H1 (cell line): ENCODE data around the gene HIVEP3. TPM values are rescaled to one million over a fixed set of nuclear protein-coding genes. Genes with fewer than 3 reads are reported as not detected.

Experiments used
- CTCF ChIA-PET: fragments of 300-600 bp; sonication (Branson Sonifier 250); formaldehyde crosslinking; loops from one replicate; lab custom pipeline; 2021; ENCODE audit not compliant: partially characterized antibody; lab: Charles Lee
- POLR2A ChIA-PET: fragments of 300-600 bp; sonication (Branson Sonifier 250); formaldehyde crosslinking; loops from one replicate; lab custom pipeline; 2021; ENCODE audit warnings: inconsistent platforms; ENCODE audit not compliant: partially characterized antibody; lab: Charles Lee
- DNase-seq, 2 experiments: peaks; one replicate each; pipeline versions ENCODE4 v3.0.0 to v3.0.0-alpha.2; 2010 to 2022; ENCODE audit warnings: low spot score in 2 of 2, low read depth in 1 of 2, mixed read lengths in 1 of 2
- FAIRE-seq: peaks from 2 replicates; lab custom pipeline; 2011; peaks lifted over from hg19 to GRCh38; lab: Jason Lieb, UNC
- H2AFZ ChIP-seq: 2 replicates; pipeline ENCODE4 v1.8.1; 2012; ENCODE audit warnings: low read length, inconsistent platforms
- H2AK5ac ChIP-seq: 2 replicates; pipeline ENCODE4 v1.6.1; 2013; ENCODE audit warnings: low read depth, low read length
- H2BK120ac ChIP-seq: replicated peaks from 2 replicates; pipeline ENCODE3; 2013; ENCODE audit warnings: low read depth, low read length, inconsistent platforms
- H2BK12ac ChIP-seq: 2 replicates; pipeline ENCODE4 v1.6.1; 2013; ENCODE audit warnings: low read depth, low read length
- H2BK15ac ChIP-seq: 2 replicates; pipeline ENCODE4 v1.6.1; 2013; ENCODE audit warnings: low read length
- H2BK20ac ChIP-seq: 2 replicates; pipeline ENCODE4 v1.6.1; 2013; ENCODE audit warnings: low read length
- H2BK5ac ChIP-seq: 2 replicates; pipeline ENCODE4 v1.6.1; 2013; ENCODE audit warnings: low read depth, low read length
- H3K14ac ChIP-seq: 2 replicates; pipeline ENCODE4 v1.6.1; 2013; ENCODE audit warnings: inconsistent platforms; ENCODE audit not compliant: insufficient read length
- H3K18ac ChIP-seq: 2 replicates; pipeline ENCODE4 v1.6.1; 2013; ENCODE audit warnings: low read length; ENCODE audit errors: extremely low read depth
- H3K23ac ChIP-seq: 2 replicates; pipeline ENCODE4 v1.6.1; 2013; ENCODE audit warnings: inconsistent platforms; ENCODE audit not compliant: insufficient read length
- H3K23me2 ChIP-seq: 2 replicates; pipeline ENCODE4 v1.6.1; 2013; ENCODE audit warnings: low read depth, low read length
- H3K27ac ChIP-seq: 2 replicates; pipeline ENCODE4 v1.6.1; 2011; ENCODE audit warnings: low read depth, low read length, inconsistent platforms
- H3K27me3 ChIP-seq, 4 experiments: replicated peaks in 1 of 4; 1 replicate in 1 of 4; 2 replicates in 3 of 4; pipeline versions ENCODE4 v1.6.1 to v1.8.1; 2011 to 2013; ENCODE audit warnings: low read length in 3 of 4, mild to moderate bottlenecking in 3 of 4, inconsistent platforms in 2 of 4, mixed read lengths in 2 of 4, moderate library complexity in 1 of 4; ENCODE audit not compliant: control insufficient read depth in 3 of 4, insufficient read depth in 3 of 4; ENCODE audit errors: extremely low read depth in 1 of 4
- H3K36me3 ChIP-seq, 4 experiments: 2 replicates each; pipeline versions ENCODE4 v1.6.1 to v1.8.1; 2011 to 2013; ENCODE audit warnings: mild to moderate bottlenecking in 4 of 4, low read length in 3 of 4, moderate library complexity in 2 of 4, control low read depth in 1 of 4, inconsistent platforms in 1 of 4; ENCODE audit not compliant: insufficient read depth in 4 of 4, control insufficient read depth in 2 of 4
- H3K4ac ChIP-seq: replicated peaks from 2 replicates; pipeline ENCODE3; 2013; ENCODE audit warnings: low read length, low read depth, mixed read lengths, inconsistent platforms; ENCODE audit not compliant: insufficient read length
- H3K4me1 ChIP-seq, 4 experiments: replicated peaks in 1 of 4; 1 replicate in 1 of 4; 2 replicates in 3 of 4; pipeline versions ENCODE4 v1.6.1 to v1.8.1; 2011 to 2013; ENCODE audit warnings: low read length in 3 of 4, inconsistent platforms in 2 of 4, mixed read lengths in 1 of 4; ENCODE audit not compliant: insufficient read depth in 4 of 4, control insufficient read depth in 3 of 4
- H3K4me2 ChIP-seq, 2 experiments: 2 replicates each; pipeline versions ENCODE4 v1.6.1 to v1.8.1; 2011 to 2013; ENCODE audit warnings: low read depth in 2 of 2, low read length in 2 of 2, control low read depth in 1 of 2, inconsistent platforms in 1 of 2, mild to moderate bottlenecking in 1 of 2; ENCODE audit not compliant: insufficient read depth in 1 of 2
- H3K4me3 ChIP-seq, 4 experiments: fragments of 200-600, 300-600 bp in 1 of 4; sonication (generic), shearing (Covaris generic), sonication (Bioruptor Twin) in 1 of 4; 2 replicates each; pipeline versions ENCODE4 v1.5.1 to v1.8.1; 2011 to 2016; ENCODE audit warnings: low read length in 4 of 4, low read depth in 3 of 4, control low read depth in 2 of 4, inconsistent platforms in 2 of 4, mild to moderate bottlenecking in 2 of 4, mixed read lengths in 1 of 4, moderate library complexity in 1 of 4; ENCODE audit not compliant: insufficient read depth in 2 of 4; ENCODE audit errors: extremely low read depth in 1 of 4
- H3K56ac ChIP-seq: replicated peaks from 2 replicates; pipeline ENCODE3; 2013; ENCODE audit warnings: low read depth, mild to moderate bottlenecking, mixed read lengths, low read length, inconsistent platforms; ENCODE audit not compliant: insufficient read length
- H3K79me1 ChIP-seq: 2 replicates; pipeline ENCODE4 v1.6.1; 2013; ENCODE audit warnings: low read depth, low read length, control low read depth
- H3K79me2 ChIP-seq, 2 experiments: 2 replicates each; pipeline versions ENCODE4 v1.6.1 to v1.8.1; 2012 to 2013; ENCODE audit warnings: low read length in 2 of 2, mild to moderate bottlenecking in 2 of 2, inconsistent platforms in 1 of 2; ENCODE audit not compliant: insufficient read depth in 2 of 2, control insufficient read depth in 1 of 2
- H3K9ac ChIP-seq, 4 experiments: replicated peaks in 1 of 4; 1 replicate in 1 of 4; 2 replicates in 3 of 4; pipeline versions ENCODE4 v1.6.1 to v1.8.1; 2011 to 2013; ENCODE audit warnings: low read depth in 3 of 4, low read length in 3 of 4, control low read depth in 2 of 4, mild to moderate bottlenecking in 2 of 4, moderate library complexity in 2 of 4, inconsistent platforms in 1 of 4; ENCODE audit errors: extremely low read depth in 1 of 4
- H3K9me3 ChIP-seq, 2 experiments: 2 replicates each; pipeline versions ENCODE4 v1.6.1 to v1.8.1; 2012 to 2013; ENCODE audit warnings: mild to moderate bottlenecking in 2 of 2, moderate library complexity in 2 of 2, control low read depth in 1 of 2, inconsistent platforms in 1 of 2, low read depth in 1 of 2, low read length in 1 of 2, mixed read lengths in 1 of 2; ENCODE audit not compliant: insufficient read depth in 2 of 2
- H4K20me1 ChIP-seq, 2 experiments: replicated peaks in 1 of 2; 2 replicates each; pipeline versions ENCODE3 to v1.8.1; 2011 to 2013; ENCODE audit warnings: inconsistent platforms in 2 of 2, low read length in 2 of 2, mild to moderate bottlenecking in 1 of 2; ENCODE audit not compliant: insufficient read depth in 2 of 2, control insufficient read depth in 1 of 2
- H4K5ac ChIP-seq: 2 replicates; pipeline ENCODE4 v1.6.1; 2013; ENCODE audit warnings: low read length, low read depth, mixed read lengths, inconsistent platforms; ENCODE audit not compliant: insufficient read length
- H4K8ac ChIP-seq: 2 replicates; pipeline ENCODE4 v1.8.0; 2013; ENCODE audit warnings: mild to moderate bottlenecking, moderate library complexity, low read length, inconsistent platforms; ENCODE audit not compliant: insufficient read depth; ENCODE audit errors: extremely low read depth
- H4K91ac ChIP-seq: replicated peaks from 2 replicates; pipeline ENCODE3; 2013; ENCODE audit warnings: low read length, mixed read lengths, inconsistent platforms; ENCODE audit not compliant: insufficient read length
- CEBPB ChIP-seq: IDR thresholded peaks from 2 replicates; pipeline ENCODE4 v1.6.1; 2012; ENCODE audit warnings: low read depth, low read length
- HDAC6 ChIP-seq: IDR thresholded peaks from one replicate; pipeline ENCODE4 v1.7.1; 2012; ENCODE audit warnings: low read depth, mild to moderate bottlenecking, inconsistent platforms, low read length, moderate library complexity
- JUN ChIP-seq: IDR thresholded peaks from 2 replicates; pipeline ENCODE4 v1.6.1; 2011; ENCODE audit warnings: low read depth, mild to moderate bottlenecking, improper control_type of control experiment, low read length
- NANOG ChIP-seq: IDR thresholded peaks from 2 replicates; pipeline ENCODE4 v1.6.1; 2011; ENCODE audit warnings: low read length, low read depth, mild to moderate bottlenecking, inconsistent platforms; ENCODE audit not compliant: insufficient read depth, poor library complexity, severe bottlenecking
- PHF8 ChIP-seq: fragments of 200-600 bp; sonication (generic); conservative IDR thresholded peaks from 2 replicates; pipeline ENCODE4 v1.7.1; 2012; ENCODE audit warnings: low read depth, mild to moderate bottlenecking, inconsistent platforms, low read length, moderate library complexity
- POLR2AphosphoS5 ChIP-seq: IDR thresholded peaks from 2 replicates; pipeline ENCODE4 v1.6.1; 2011; ENCODE audit warnings: low read depth, low read length
- ZNF274 ChIP-seq: IDR thresholded peaks from 2 replicates; pipeline ENCODE4 v1.7.0; 2012; ENCODE audit warnings: low read length, borderline replicate concordance; ENCODE audit errors: extremely low read depth
- WGBS, 2 experiments: shearing (Covaris generic) in 1 of 2; methylation state at CpG; one replicate each; pipeline versions ENCODE4 v1.1.6 to v1.1.7; 2013 to 2015; ENCODE audit warnings: low lambda C conversion rate in 2 of 2, mixed read lengths in 2 of 2, inconsistent platforms in 1 of 2, low coverage in 1 of 2, missing lambda C conversion rate in 1 of 2; ENCODE audit not compliant: insufficient replicate concordance in 2 of 2, insufficient coverage in 1 of 2, insufficient read length in 1 of 2; ENCODE audit errors: extremely low coverage in 1 of 2, missing lambda C conversion rate in 1 of 2; 5-methylcytosine and 5-hydroxymethylcytosine counted together
- polyA plus RNA-seq, 7 experiments: library from polyadenylated mRNA; depleted of rRNA in 3 of 7; stranded (reverse) in 5 of 7; unstranded in 2 of 7; fragments of >200 nt in 5 of 7; fragments of 200-250 nt in 2 of 7; gene quantifications; 1 replicate in 5 of 7; 2 replicates in 1 of 7; 4 replicates in 1 of 7; pipeline versions ENCODE4 v1.2.1 to v1.2.3, GENCODE V29; 2011 to 2013; ENCODE audit warnings: missing spikeins in 2 of 7, mixed read lengths in 2 of 7
- total RNA-seq: library from RNA; stranded (reverse); fragmentation: NEBNext Ultra II Directional; extraction: Animal tissue kit (Norgen Biotek cat#: 25700); gene quantifications from 2 replicates; pipeline ENCODE4 v1.2.1, GENCODE V29; 2021
- TF ChIP-seq, protein P1 (sequence below): IDR thresholded peaks from 2 replicates; pipeline ENCODE4 v1.6.1; 2011; ENCODE audit warnings: low read length, improper control_type of control experiment

The HIVEP3 gene
- total and polyA plus RNA-seq, 2 of the 8 experiments (the other 6 are each of a cell fraction or from before 2014, with no cell fraction given) = 0.24 to 0.69 TPM

DNA sequence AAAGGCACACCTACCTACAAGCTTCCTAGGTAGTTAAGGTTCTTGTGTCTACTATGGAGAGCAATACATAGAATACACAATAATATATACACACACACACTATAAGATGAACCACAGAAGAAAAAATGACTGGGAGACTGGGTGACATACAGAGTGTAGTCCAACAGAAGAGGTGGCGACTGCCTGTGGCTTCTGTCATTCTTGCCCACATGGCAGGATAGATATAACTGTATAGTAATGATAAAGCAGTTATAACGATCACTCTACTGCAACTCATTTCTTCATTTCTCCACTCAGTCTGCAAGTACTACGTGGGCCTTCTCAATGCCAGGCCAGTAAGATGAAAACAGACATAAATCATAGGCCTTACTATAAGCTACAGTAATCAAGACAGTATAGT lies 320.4 kb downstream of the HIVEP3 start:
- no peak overlapping the region for H2BK20ac ChIP-seq
- no peak overlapping the region for H2AK5ac ChIP-seq
- no peaks in the 10 kb centered on the region for H3K23me2 ChIP-seq
- H3K14ac ChIP-seq = no peak overlapping the region
- H3K4me1 ChIP-seq = no peaks in the 10 kb centered on the region
- H3K18ac ChIP-seq = no peak overlapping the region
- H4K8ac ChIP-seq = no peak overlapping the region
- no peaks in the 10 kb centered on the region for H3K36me3 ChIP-seq
- H3K27me3 ChIP-seq = no peaks in the 10 kb centered on the region
- no peaks in the 10 kb centered on the region for H3K79me2 ChIP-seq
- POLR2A ChIA-PET = no interaction called here
- CTCF ChIA-PET = interaction anchor here (0.6 to 2.5 kb wide), 11 partner anchors 8 to 1688 kb away, joined by 3 to 12 read pairs (median 4); no protein-coding TSS in a partner anchor
- 88% methylated on average over 3 of the region's 3 CpGs; no CpG with 5 or more reads in 1 of the 2 experiments for WGBS, 2 experiments
- no peak overlapping the region for H4K5ac ChIP-seq
- H2BK12ac ChIP-seq = no peak overlapping the region
- DNase-seq = no peak
- no peak overlapping the region for H3K9ac ChIP-seq
- no peak overlapping the region for H3K4me2 ChIP-seq
- no peak overlapping the region for H2BK5ac ChIP-seq
- H3K23ac ChIP-seq = no peak overlapping the region
- no peak overlapping the region for H3K27ac ChIP-seq
- H2BK15ac ChIP-seq = no peak overlapping the region
- no peaks in the 10 kb centered on the region for H4K20me1 ChIP-seq
- H3K4ac ChIP-seq = no peak overlapping the region
- no peaks in the 10 kb centered on the region for H3K9me3 ChIP-seq
- FAIRE-seq = no peak
- H2BK120ac ChIP-seq = no peak overlapping the region
- no peak overlapping the region for H3K4me3 ChIP-seq
- H3K79me1 ChIP-seq = no peaks in the 10 kb centered on the region
- no peak overlapping the region for H3K56ac ChIP-seq
- H2AFZ ChIP-seq = no peak overlapping the region
- H4K91ac ChIP-seq = no peak overlapping the region
- TF ChIP-seq NANOG (no peak), JUN (no peak), ZNF274 (no peak), POLR2AphosphoS5 (no peak), HDAC6 (no peak), PHF8 (no peak), CEBPB (no peak)
- TF ChIP-seq, protein P1, sequence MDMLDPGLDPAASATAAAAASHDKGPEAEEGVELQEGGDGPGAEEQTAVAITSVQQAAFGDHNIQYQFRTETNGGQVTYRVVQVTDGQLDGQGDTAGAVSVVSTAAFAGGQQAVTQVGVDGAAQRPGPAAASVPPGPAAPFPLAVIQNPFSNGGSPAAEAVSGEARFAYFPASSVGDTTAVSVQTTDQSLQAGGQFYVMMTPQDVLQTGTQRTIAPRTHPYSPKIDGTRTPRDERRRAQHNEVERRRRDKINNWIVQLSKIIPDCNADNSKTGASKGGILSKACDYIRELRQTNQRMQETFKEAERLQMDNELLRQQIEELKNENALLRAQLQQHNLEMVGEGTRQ = no peak
